Measurements from ENCODE around the gene BACE2.
"Not testable (repeated sequence)": the region's sequence is repeated elsewhere in the genome, so short reads cannot be mapped to it uniquely, and the experiment has no call there.

Gene BACE2

DNA sequence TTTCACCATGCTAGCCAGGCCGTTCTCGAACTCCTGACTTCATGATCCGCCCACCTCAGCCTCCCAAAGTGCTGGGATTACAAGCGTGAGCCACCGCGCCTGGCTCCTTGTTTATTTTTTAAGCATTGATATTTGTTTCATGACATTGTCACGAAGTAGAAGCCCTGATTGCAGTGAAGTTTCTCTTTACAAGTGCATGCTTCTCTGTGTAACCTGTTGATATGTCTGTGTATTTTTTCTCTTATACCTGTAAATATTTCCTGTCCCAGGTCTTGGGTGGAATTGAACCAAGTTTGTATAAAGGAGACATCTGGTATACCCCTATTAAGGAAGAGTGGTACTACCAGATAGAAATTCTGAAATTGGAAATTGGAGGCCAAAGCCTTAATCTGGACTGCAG is 75.1 kb downstream of the BACE2 start:
- no peak for DNase-seq

GRCh38 chr21:41244266-41244880 is 76.4 kb downstream of the BACE2 start:
- not testable (repeated sequence) for DNase-seq

GRCh38 chr21:41245509-41246135 is 77.7 kb downstream of the BACE2 start:
- no peak for DNase-seq

- DNase-seq = no peak
Measured at GRCh38 chr21:41246808-41247207, 78.8 kb downstream of the BACE2 start.

DNA sequence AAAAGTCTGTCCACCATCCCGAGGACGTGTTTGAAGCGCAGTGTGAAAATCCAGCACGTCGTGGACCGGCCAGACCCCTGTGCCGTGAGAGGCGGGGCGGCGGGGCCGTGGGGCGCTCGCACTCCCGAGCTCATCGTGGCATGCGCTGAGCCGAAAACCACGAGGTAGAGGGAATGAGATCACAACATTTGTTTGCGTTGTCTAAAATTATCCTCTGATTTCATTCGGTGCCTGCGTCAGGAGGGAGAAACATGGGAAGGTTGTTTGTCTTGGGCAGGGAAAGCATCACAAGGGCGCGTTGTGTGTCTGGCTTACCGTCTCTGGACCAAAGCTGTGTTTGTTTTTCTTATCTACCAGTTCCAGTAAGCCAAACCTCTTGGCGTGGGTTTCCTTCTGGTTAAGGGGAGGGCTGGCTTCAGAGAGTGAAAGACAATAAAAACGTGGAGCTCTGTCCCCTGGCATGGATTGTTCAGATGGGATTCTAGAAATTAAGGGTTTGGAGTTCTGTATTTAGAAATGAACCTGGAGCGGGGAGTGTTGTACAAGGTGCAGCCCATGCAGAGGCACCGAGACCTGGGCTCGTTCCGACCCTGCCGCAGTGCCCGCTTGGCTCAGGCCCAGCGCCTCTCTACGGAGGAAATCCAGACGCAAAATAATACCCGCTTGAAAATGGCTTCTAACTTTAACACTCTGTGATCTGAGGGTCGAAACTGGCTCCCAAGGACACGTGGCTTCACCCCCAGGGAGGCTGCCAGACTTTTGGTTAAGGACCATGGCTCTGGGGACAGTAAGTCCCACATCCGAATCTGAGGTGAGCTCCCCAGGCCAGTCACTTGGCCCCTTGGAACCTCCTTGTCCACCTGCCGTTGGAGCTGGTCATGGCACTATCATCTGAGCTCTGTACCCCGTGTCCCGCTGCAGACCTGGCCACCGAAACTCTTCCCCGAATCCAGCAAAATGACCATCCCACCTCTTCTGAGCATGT is 79.9 kb downstream of the BACE2 start:
- DNase-seq = no peak

DNA sequence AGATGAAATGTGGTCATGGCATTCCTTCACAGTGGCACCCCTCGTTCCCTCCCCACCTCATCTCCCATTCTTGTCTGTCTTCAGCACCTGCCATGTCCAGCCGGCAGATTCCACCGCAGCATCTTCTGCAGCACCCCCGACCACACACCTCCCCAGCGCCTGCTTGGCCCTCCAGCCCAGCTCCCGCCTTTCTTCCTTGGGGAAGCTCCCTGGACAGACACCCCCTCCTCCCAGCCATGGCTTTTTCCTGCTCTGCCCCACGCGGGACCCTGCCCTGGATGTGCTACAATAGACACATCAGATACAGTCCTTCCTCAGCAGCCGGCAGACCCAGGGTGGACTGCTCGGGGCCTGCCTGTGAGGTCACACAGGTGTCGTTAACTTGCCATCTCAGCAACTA is 81.5 kb downstream of the BACE2 start:
- DNase-seq = no peak

DNA sequence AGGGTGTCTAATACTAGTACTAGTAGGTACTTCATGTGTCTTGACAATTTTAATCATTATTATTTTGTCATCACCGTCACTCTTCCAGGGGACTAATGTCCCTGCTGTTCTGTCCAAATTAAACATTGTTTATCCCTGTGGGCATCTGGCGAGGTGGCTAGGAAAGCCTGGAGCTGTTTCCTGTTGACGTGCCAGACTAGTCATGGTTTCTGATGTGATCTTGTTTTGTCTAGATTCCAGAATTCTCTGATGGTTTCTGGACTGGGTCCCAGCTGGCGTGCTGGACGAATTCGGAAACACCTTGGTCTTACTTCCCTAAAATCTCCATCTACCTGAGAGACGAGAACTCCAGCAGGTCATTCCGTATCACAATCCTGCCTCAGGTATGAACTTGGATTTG is 82.6 kb downstream of the BACE2 start:
- DNase-seq = no peak

DNA sequence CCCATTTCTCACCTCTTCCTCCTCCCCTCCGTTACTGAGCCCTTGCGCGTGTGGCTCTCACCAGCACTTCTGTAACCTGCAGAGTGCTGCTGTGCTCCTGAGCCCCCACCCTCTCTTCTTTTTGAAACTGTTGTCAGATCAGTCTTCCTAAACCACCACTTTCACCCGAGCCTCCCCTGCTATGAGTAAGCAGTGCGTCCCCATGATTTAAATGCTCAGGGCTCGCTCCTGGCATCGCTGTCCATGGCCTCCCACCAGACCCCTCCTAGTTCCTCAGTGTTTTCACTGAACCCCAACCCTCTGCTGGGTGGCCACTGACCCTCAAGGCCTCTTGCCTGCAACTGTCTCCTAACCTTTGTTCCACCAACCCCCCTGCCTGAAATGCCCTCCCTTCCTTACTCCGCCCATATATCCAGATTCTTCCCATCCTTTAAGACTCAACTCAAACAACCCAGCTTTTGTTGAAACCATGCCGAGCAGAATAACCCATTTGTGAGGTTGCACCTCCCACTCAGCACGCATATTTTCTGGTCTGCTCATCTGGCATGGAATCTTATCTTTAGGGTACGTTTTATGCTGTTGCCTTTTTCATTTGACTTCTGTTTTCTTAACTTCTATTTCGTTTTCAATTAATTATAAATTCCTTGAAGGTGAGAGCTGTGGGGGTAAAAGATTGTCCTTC is 84.1 kb downstream of the BACE2 start:
- no peak for DNase-seq

GRCh38 chr21:41254090-41254700 is 86.2 kb downstream of the BACE2 start:
- DNase-seq = no peak

DNA sequence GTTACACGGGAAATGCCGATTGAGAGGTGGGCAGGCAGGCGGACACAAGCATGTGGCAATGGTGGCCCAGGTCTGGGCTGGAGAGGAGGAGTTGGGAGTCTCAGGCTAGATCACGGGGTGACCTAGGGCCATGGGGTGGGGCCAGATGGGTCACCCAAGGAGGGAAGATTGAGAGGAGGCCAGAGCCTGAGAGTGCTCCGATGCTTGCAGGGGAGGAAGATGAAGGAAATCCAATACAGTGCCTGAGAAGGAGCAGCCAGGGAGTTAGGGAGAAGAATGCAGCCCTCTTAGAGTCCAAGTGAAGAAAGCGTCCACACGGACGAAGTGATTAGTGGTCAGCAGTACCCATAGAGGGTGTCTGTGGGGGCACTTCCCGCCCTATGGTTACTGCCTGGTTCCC is 87.2 kb downstream of the BACE2 start:
- no peak for DNase-seq

DNA sequence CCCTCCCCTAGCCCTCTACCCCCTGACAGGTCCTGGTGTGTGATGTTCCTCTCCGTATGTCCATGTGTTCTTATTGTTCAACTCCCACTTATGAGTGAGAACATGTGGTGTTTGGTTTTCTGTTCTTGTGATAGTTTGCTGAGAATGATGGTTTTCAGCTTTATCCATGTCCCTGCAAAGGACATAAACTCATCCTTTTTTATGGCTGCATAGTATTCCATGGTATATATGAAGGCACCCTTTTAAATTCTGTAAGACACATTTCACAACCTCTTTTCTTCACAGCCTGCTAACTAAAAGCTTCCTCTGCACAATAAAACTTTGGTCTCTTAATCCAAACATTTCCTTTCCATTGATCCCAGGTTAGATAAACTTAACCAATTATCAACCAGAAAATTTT is 88.3 kb downstream of the BACE2 start:
- not testable (repeated sequence) for DNase-seq

DNA sequence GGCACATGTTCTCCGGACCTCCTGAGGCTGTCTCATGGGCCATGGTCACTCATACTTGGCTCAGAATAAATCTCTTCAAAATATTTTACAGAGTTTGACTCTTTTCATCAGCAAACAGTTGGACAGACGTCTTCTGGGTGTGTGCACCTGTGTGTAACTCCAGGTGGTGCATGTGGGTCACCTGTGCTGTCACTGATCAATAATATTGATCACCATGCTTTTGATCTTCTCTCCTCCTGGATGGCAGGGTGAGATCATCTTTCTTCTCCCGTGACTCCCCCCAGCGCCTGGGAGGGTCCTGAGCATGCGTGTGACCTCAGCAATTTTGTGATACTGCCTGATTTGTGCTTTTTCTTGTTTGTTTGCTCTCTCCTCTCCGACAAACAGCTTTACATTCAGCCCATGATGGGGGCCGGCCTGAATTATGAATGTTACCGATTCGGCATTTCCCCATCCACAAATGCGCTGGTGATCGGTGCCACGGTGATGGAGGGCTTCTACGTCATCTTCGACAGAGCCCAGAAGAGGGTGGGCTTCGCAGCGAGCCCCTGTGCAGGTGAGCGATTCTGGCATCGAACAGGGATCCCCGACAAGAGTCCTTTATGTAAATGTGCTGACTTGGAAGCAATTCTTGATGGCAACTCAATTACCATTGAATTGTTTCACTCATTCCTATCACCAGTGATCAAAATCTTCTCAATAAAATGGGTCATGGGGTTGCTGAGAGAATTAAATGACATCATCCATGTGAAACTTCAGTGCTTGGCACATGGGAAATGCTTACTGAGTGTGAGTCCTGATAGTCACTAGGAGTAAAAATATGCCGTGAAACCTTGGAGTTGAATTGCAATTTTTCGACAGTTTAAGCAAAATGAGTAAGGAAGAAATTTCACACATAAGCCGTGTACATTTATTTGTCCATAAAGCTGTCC is 89.1 kb downstream of the BACE2 start:
- no peak for DNase-seq

DNA sequence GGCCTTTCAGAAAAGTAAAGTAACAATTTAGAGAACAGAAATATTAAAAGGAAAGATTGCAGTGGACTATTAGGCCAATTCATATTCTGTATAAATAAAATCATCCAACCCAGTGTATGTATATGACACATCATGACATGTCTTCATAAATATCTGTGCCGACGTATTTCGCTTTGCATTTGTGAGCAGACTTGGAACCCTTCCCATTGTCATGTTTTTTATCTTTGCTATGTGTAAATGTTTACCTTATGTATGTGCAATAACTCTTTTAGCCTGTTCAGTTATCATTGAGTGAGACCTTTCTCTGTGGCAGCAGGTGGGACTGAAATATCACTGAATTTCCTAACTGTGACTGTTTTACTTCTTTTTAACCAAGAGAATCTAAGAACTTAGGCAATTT is 90.7 kb downstream of the BACE2 start:
- no peak for DNase-seq

GRCh38 chr21:41260428-41260827 is 92.5 kb downstream of the BACE2 start:
- DNase-seq = no peak

- DNase-seq = no peak
Measured at GRCh38 chr21:41267346-41267745, 99.4 kb downstream of the BACE2 start.

DNA sequence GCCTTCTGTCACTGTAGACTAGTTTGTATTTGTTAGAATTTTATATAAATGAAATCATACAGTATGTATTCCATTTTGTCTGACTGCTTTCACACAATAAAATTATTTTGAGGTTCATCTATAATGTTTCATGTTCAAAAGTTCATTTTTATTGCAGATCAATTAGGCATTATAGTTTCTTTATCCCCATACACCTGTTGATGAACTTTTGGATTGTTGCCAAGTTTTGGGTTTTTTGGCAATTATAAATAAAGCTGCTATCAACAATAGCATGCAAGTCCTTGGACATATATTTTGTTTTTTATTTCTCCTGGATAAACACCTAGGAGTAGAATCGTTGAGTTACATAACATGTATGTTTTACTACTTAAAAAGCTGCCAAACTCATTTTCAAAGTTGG is 101.6 kb downstream of the BACE2 start:
- DNase-seq = no peak

GRCh38 chr21:41277196-41277595 is 109.2 kb downstream of the BACE2 start:
- no peak for DNase-seq

- no peak for DNase-seq
Measured at GRCh38 chr21:41277846-41278245, 109.9 kb downstream of the BACE2 start.

DNA sequence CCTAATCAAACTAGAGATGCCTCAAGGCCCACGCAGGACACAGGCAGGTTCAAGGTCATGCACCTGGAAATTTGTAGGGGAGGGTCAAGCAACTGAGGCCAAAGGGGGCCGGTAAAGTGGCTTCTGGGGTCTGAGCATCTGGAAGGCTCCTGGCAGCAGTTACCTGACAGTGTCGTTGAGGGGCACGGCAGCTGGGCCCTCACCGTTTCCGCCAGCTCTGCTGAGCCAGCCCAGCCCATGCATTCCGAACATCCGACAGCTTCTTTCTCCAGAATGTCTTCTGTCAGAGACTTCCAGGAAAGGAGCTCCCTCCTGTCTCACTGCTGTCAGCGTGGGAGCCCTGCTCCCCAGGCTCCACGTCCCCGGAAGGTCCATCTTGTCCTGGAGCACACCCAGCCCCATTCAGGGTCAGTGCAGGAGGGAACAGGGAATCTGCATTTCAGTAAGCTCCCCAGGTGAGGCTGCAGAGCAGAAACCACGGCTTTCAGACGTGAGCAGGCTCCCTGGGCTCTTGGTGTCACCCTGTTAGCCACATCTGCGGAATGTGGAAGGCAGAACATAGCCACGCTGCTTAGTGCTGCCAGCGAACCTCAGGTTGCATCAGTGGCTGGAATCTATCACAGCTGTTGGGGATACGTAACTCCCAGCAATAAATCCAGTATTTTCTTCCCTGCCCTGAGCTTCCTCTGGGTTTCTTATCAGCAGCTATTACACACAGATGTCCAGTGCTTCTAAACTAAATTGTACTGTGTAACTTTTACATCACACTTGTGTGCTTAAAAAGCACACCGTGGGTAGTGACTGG is 112.4 kb downstream of the BACE2 start:
- DNase-seq = no peak

DNA sequence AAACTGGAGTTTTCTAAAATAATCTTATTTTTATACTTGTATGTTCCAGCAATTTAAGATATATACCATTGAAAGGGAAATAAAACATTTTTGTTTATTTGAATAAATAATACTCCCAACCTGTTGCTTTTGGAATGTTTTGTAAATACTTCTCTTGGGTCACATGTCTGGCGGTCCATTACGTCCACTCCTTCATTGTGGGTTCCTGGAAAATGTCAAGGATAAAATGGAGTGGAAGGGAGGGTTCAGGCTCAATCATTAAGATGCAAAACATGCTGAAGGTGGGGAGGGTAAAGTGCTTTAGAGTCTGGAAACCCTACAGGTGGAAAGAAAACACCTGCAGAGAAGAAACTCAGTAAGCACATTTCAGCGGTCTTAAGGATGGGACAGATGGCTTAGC is 114.5 kb downstream of the BACE2 start:
- DNase-seq = no peak
